Measurements from ENCODE around the gene MIER2. TPM values are rescaled to one million over a fixed set of nuclear protein-coding genes. Genes with fewer than 3 reads are reported as not detected.
A peak's percentile ranks its signal among the peaks of the same experiment; 100 is the strongest.

MIER2 gene
- total RNA-seq, 2 donors from 2014 or later: 18.2 to 25.0 TPM

GRCh38 chr19:313988-314815 lies 30.4 kb downstream of the MIER2 start:
- ATAC-seq (no peak), DNase-seq (no peak)
- intact Hi-C loops (cut with DNase I): no loop called here

- DNase-seq (no peak), ATAC-seq (no peak)
- intact Hi-C loops (cut with DNase I): no loop called here
Observed at GRCh38 chr19:313169-313987, 31.2 kb downstream of the MIER2 start.

GRCh38 chr19:311813-312261 lies 32.8 kb downstream of the MIER2 start:
- intact Hi-C loops (cut with DNase I): no loop called here
- DNase-seq: no peak
- ATAC-seq: peak; percentile 10 to 20

GRCh38 chr19:310781-311496 lies 33.7 kb downstream of the MIER2 start:
- ATAC-seq: no peak
- DNase-seq: no peak
- intact Hi-C loops (cut with DNase I): no loop called here

- DNase-seq (no peak), ATAC-seq (no peak)
- intact Hi-C loops (cut with DNase I): no loop called here
Observed at GRCh38 chr19:310141-310651, 34.4 kb downstream of the MIER2 start.

GRCh38 chr19:309206-309565 lies 35.4 kb downstream of the MIER2 start:
- intact Hi-C loops (cut with DNase I): no loop called here
- no peak for DNase-seq

GRCh38 chr19:308471-309205 lies 36.0 kb downstream of the MIER2 start:
- intact Hi-C loops (cut with DNase I): no loop called here
- ATAC-seq: no peak
- DNase-seq: no peak

More at GRCh38 chr19:309206-309565, 35.4 kb downstream of the MIER2 start:
- no peak for ATAC-seq

- ATAC-seq: peak in 1 of 2 donors; percentile 13
Observed at GRCh38 chr19:307793-308420, 36.7 kb downstream of the MIER2 start.

GRCh38 chr19:307111-307531 lies 37.5 kb downstream of the MIER2 start:
- no peak for DNase-seq
- intact Hi-C loops (cut with DNase I): no loop called here
- ATAC-seq: no peak

More at GRCh38 chr19:307793-308420, 36.7 kb downstream of the MIER2 start:
- intact Hi-C loops (cut with DNase I): no loop called here
- no peak for DNase-seq

GRCh38 chr19:306151-306900 lies 38.3 kb downstream of the MIER2 start:
- ATAC-seq: no peak
- intact Hi-C loops (cut with DNase I): no loop called here
- DNase-seq: no peak

GRCh38 chr19:305240-306150 lies 39.1 kb downstream of the MIER2 start:
- ATAC-seq: no peak
- no peak for DNase-seq
- intact Hi-C loops (cut with DNase I): no loop called here

- ATAC-seq (peak; percentile 23 to 71), DNase-seq (no peak)
- intact Hi-C loops (cut with DNase I): no loop called here
Observed at GRCh38 chr19:296476-297225, 47.9 kb downstream of the MIER2 start.

- intact Hi-C loops (cut with DNase I): no loop called here
- ATAC-seq: peak in 1 of 2 donors; percentile 25
- DNase-seq: no peak
Observed at GRCh38 chr19:295687-296370, 48.8 kb downstream of the MIER2 start.

- peak; percentile 69 to 72 for ATAC-seq
- intact Hi-C loops (cut with DNase I): no loop called here
- DNase-seq: no peak
Observed at GRCh38 chr19:294946-295686, 49.5 kb downstream of the MIER2 start.

All from left cardiac atrium (tissue), 4 donors.